ENCODE data around the gene RHNO1.

DNA sequence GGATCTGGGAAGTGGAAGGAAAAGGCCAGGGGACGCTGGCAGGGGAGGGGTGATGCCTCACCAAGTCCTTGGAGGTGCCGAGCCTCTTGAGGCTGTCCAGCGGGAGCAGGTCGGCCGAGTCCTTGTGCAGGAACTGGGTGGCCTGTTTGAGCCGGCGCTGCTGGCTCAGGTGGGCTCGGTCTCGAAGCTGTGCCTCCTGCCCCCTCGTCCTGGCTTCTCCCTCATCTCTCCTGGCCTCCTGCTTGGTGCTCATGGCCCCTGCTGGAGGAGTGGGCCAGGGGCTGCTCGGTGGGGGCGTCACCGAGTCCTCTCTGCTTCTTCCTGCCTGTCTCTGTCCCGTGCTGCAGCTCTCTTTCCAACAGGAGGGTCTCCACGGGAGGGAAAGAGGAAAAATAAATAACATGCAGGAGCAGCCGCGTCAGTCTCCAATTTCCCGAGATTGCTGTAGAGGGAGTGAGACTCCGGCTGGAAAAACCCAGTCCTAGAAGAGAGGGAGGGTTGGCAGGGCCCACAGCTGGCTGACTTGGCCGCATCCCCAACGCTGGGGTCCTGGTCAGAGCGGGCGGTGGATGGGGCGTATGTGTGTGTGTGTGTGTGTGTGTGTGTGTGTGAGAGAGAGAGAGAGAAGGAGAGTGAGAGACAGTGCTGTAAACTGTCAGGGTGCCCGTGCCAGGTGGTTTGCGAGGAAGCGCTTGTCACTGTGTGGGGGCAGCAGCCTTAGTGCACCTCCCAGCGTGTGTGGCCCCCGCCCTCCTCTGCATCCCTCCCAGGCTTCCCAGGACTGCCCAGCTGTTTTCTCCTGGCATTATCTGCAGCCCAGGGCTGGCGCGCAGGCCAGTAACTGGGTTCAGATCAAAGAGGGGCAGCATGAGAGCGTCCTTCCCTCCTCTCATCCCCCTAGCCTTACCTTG, 42.2 kb upstream of the RHNO1 start, which contains the start of gene NRIP2:
- no peak for TF ChIP-seq EP300 (IDR thresholded peaks at IDR 0.05)
- no peak for TF ChIP-seq CTCF (IDR thresholded peaks at IDR 0.05)
- TF ChIP-seq POLR2A (IDR thresholded peaks at IDR 0.05): no peak
